ENCODE results near the gene NFIB. TPM values are rescaled to one million over a fixed set of nuclear protein-coding genes. Genes with fewer than 3 reads are reported as not detected.

NFIB gene
- polyA plus RNA-seq, 3 donors = not detected

DNA sequence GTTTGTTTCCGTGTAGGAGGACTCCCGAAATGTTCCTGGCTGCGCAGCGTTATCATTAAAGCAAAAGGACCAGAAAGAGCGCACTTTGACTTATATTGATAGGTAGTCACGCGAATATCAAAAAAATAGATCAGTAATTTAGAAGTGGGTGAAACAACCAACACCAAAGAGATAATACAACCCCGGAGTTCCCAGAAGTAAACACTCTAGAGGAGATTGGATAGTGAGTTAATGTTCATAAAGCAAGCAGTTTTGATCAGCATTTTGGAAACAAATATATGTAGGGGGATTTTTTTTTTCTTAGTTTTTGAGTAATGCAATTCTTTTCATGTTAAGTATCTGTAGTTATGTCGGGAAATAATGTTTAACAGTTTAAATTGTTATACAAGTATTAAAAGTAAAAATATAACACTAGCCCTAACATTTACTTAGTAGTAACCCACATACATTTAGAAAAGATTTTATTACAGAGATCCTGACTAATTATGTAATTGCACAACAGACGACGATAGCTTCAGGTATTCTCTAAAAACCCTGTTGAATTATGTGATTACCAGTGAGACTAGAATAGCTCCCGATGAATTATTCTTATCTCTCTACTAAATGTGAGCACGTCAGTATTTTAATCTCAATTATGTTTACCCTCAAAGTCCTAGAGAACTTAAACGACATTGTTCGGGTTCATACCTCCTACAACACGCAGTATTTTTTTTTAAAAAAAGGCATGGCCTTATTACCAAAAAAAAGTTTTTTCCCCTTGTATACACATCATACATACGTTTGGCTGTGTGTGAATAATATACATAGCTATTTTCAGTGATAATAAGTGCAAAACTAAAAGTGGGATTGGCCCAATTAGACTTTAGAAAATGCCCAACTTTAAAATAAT, 9.4 kb upstream of the NFIB start:
- Histone ChIP-seq H3K27me3 (ENCODE audit: control insufficient read depth in 2 of 2, insufficient read depth in 2 of 2, low read length in 2 of 2) (peaks cover 66 to 85% of the 10 kb centered on the region in 2 donors), H3K36me3 (replicated peaks in 1 of 2; ENCODE audit: control insufficient read depth in 1 of 2, insufficient read depth in 2 of 2, low read length in 2 of 2) (no peaks in the 10 kb centered on the region), H3K27ac (ENCODE audit: low read depth in 1 of 2, low read length in 2 of 2) (no peak overlapping the region), H3K4me3 (replicated peaks in 1 of 3; ENCODE audit: low read depth in 2 of 3, low read length in 3 of 3) (peak overlapping the region; percentile 46 to 81 (median 76)), H3K4me1 (ENCODE audit: control insufficient read depth in 1 of 2, insufficient read depth in 2 of 2, low read length in 2 of 2) (peaks cover 10 to 11% of the 10 kb centered on the region in 2 donors), H3K9me3 (replicated peaks in 1 of 2; ENCODE audit: control insufficient read depth in 1 of 2, insufficient read depth in 1 of 2, low read length in 2 of 2) (peaks cover 0 to 14% of the 10 kb centered on the region in 2 donors), H2AFZ (ENCODE audit: insufficient read depth, low read depth, low read length, poor library complexity, severe bottlenecking) (peak overlapping the region; percentile 86), H3K79me2 (ENCODE audit: insufficient read depth, low read length) (no peaks in the 10 kb centered on the region), H3K4me2 (replicated peaks; ENCODE audit: extremely low read depth, low read length, poor library complexity, severe bottlenecking) (peak overlapping the region; percentile 81), H4K20me1 (ENCODE audit: insufficient read depth, low read length) (no peaks in the 10 kb centered on the region), H3K9ac (ENCODE audit: insufficient read depth, low read length, poor library complexity, severe bottlenecking) (peak overlapping the region; percentile 37)
- Mint-ChIP-seq H3K27me3 (ENCODE audit: low read depth in 3 of 3) (peaks cover 57 to 74% (median 66%) of the 10 kb centered on the region in 3 donors), H3K27ac (peak overlapping the region in 1 of 7 donors; percentile 31), H3K4me1 (peaks cover 12% of the 10 kb centered on the region), H3K9me3 (peaks cover 9 to 22% (median 15%) of the 10 kb centered on the region in 7 donors), H3K36me3 (peaks cover 4 to 6% of the 10 kb centered on the region in 2 donors), H3K4me3 (peak overlapping the region; percentile 84 to 96)
- TF ChIP-seq, protein P1, sequence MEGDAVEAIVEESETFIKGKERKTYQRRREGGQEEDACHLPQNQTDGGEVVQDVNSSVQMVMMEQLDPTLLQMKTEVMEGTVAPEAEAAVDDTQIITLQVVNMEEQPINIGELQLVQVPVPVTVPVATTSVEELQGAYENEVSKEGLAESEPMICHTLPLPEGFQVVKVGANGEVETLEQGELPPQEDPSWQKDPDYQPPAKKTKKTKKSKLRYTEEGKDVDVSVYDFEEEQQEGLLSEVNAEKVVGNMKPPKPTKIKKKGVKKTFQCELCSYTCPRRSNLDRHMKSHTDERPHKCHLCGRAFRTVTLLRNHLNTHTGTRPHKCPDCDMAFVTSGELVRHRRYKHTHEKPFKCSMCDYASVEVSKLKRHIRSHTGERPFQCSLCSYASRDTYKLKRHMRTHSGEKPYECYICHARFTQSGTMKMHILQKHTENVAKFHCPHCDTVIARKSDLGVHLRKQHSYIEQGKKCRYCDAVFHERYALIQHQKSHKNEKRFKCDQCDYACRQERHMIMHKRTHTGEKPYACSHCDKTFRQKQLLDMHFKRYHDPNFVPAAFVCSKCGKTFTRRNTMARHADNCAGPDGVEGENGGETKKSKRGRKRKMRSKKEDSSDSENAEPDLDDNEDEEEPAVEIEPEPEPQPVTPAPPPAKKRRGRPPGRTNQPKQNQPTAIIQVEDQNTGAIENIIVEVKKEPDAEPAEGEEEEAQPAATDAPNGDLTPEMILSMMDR (IDR thresholded peaks at IDR 0.05) = no peak
- intact Hi-C loops (cut with micrococcal nuclease) = no loop called here
- 0% methylated on average over 2 of the region's 17 CpGs for WGBS (ENCODE audit: insufficient coverage)
- DNase-seq = no peak

DNA sequence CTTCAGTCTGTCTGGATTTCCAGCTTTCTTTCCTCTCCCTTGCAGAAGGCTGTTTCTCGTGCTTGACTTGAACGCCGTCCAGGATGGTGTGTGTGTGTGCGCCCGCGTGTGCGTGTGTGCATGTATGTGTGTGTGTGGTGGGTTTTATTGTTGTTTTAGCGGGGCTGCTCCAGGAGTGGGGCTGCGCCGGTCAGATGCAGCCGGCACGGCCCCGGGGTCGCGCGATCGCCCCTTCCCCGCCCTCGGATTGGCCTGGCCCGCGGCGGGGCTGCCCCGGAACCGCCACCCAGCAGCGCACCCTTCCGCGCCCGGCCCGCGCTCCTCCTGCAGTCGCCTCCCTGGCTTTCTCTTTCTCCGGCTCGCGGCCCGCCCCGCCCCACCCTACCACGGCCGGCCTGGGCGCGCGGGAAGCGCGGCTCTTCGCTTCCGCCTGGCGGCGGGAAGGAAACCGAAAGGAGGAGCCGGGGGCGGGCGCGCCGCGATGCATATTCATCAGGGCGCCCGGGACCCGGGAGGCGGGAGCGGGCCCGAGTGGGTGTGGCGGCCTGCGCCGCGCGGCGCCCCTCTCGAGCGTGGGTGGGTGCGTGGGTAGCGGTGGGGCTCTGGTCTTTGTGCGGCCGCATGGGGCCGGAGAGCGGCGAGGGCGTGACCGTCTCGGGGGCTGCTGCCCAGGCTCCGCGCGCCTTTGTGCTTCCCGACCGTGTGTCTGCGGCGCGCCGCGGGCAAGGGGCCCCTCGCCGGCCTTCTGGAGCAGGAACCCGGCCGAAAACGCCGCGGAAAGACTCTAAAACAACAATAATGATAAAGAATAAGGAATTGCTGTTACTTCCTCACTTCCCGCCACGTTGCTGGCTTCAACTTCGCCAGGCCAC, 8.5 kb upstream of the NFIB start:
- Histone ChIP-seq H3K79me2 (ENCODE audit: insufficient read depth, low read length) (no peaks in the 10 kb centered on the region), H4K20me1 (ENCODE audit: insufficient read depth, low read length) (no peaks in the 10 kb centered on the region), H3K27ac (ENCODE audit: low read depth in 1 of 2, low read length in 2 of 2) (no peak overlapping the region), H3K36me3 (replicated peaks in 1 of 2; ENCODE audit: control insufficient read depth in 1 of 2, insufficient read depth in 2 of 2, low read length in 2 of 2) (no peaks in the 10 kb centered on the region), H3K4me3 (replicated peaks in 1 of 3; ENCODE audit: low read depth in 2 of 3, low read length in 3 of 3) (peak overlapping the region; percentile 46 to 81 (median 76)), H2AFZ (ENCODE audit: insufficient read depth, low read depth, low read length, poor library complexity, severe bottlenecking) (peak overlapping the region; percentile 86), H3K9me3 (replicated peaks in 1 of 2; ENCODE audit: control insufficient read depth in 1 of 2, insufficient read depth in 1 of 2, low read length in 2 of 2) (peaks cover 0 to 16% of the 10 kb centered on the region in 2 donors), H3K27me3 (ENCODE audit: control insufficient read depth in 2 of 2, insufficient read depth in 2 of 2, low read length in 2 of 2) (peaks cover 71 to 88% of the 10 kb centered on the region in 2 donors), H3K9ac (ENCODE audit: insufficient read depth, low read length, poor library complexity, severe bottlenecking) (peak overlapping the region; percentile 37), H3K4me2 (replicated peaks; ENCODE audit: extremely low read depth, low read length, poor library complexity, severe bottlenecking) (peak overlapping the region; percentile 81), H3K4me1 (ENCODE audit: control insufficient read depth in 1 of 2, insufficient read depth in 2 of 2, low read length in 2 of 2) (peaks cover 10 to 11% of the 10 kb centered on the region in 2 donors)
- H3K27me3 Mint-ChIP-seq (ENCODE audit: low read depth in 3 of 3) = peaks cover 61 to 76% (median 68%) of the 10 kb centered on the region in 3 donors
- peak overlapping the region in 1 of 7 donors; percentile 31 for H3K27ac Mint-ChIP-seq
- peaks cover 4 to 6% of the 10 kb centered on the region in 2 donors for H3K36me3 Mint-ChIP-seq
- under 1% methylated on average over 90 of the region's 98 CpGs for WGBS (ENCODE audit: insufficient coverage)
- peaks cover 9 to 27% (median 17%) of the 10 kb centered on the region in 7 donors for H3K9me3 Mint-ChIP-seq
- peaks cover 12% of the 10 kb centered on the region for H3K4me1 Mint-ChIP-seq
- intact Hi-C loops (cut with micrococcal nuclease) = no loop called here
- TF ChIP-seq, protein P1 (IDR thresholded peaks at IDR 0.05) = no peak
- H3K4me3 Mint-ChIP-seq = peak overlapping the region; percentile 84 to 96
- peak; percentile 40 to 48 (median 47) for DNase-seq

Data from CD14-positive monocyte (primary cell).